Activated CD8-positive, alpha-beta memory T cell treated with anti-CD3 and anti-CD28 coated beads, Interleukin-2, amount 50 U/mL, for 1 hour (primary cell): ENCODE results near the gene THAP5.

Experiments used
- DNase-seq: peaks from one replicate; pipeline ENCODE4 v3.0.0-alpha.2; 2020; ENCODE audit errors: extremely low read depth

Gene THAP5

GRCh38 chr7:108533712-108534111 is 35.8 kb downstream of the THAP5 start:
- no peak for DNase-seq

GRCh38 chr7:108529341-108529740 is 40.2 kb downstream of the THAP5 start:
- no peak for DNase-seq

GRCh38 chr7:108528183-108528712 is 41.3 kb downstream of the THAP5 start:
- no peak for DNase-seq

GRCh38 chr7:108526768-108527017 is 42.8 kb downstream of the THAP5 start:
- no peak for DNase-seq

- peak; percentile 95 for DNase-seq
Measured at GRCh38 chr7:108525985-108526767, 43.3 kb downstream of the THAP5 start, which contains the start of gene PNPLA8. Gene PNPLA8, minus strand, starts transcription at chr7:108526135. Its CDS starts 10,644 bp downstream, at chr7:108515491.

GRCh38 chr7:108525327-108525984 is 44.0 kb downstream of the THAP5 start:
- no peak for DNase-seq

- DNase-seq: no peak
Measured at GRCh38 chr7:108522780-108523179, 46.7 kb downstream of the THAP5 start.

- DNase-seq: no peak
Measured at GRCh38 chr7:108517951-108518350, 51.6 kb downstream of the THAP5 start.

GRCh38 chr7:108515630-108516029 is 53.9 kb downstream of the THAP5 start:
- DNase-seq: no peak

GRCh38 chr7:108515013-108515412 is 54.5 kb downstream of the THAP5 start:
- DNase-seq: no peak
